WTC11 (cell line): Measurements from ENCODE around the gene FYN. TPM values are rescaled to one million over a fixed set of nuclear protein-coding genes. Genes with fewer than 3 reads are reported as not detected.

ENCODE experiments used
- ATAC-seq: fragments of 200-7000 bp; cut with Tn5 transposase; 2 replicates; pipeline ENCODE4 v1.10.0; 2021; ENCODE audit warnings: mild to moderate bottlenecking, moderate library complexity
- CTCF ChIA-PET: fragments of 300-600 bp; sonication (Branson Sonifier 250); formaldehyde crosslinking; loops from one replicate; lab custom pipeline; 2021; ENCODE audit warnings: antibody characterized with exemption; lab: Charles Lee
- POLR2A ChIA-PET: fragments of 350-600 bp; sonication (Branson Sonifier 250); formaldehyde crosslinking; loops from one replicate; lab custom pipeline; 2021; ENCODE audit warnings: antibody characterized with exemption; lab: Charles Lee
- DNase-seq: peaks from one replicate; pipeline ENCODE4 v3.0.0; 2021; ENCODE audit warnings: low spot score
- H3K27ac Mint-ChIP-seq: 2 replicates; pipeline ENCODE4 v1.8.0; 2021; ENCODE audit warnings: mixed read lengths
- H3K27me3 Mint-ChIP-seq: 2 replicates; pipeline ENCODE4 v1.8.0; 2021; ENCODE audit warnings: low read depth, mild to moderate bottlenecking, moderate library complexity, mixed read lengths
- H3K36me3 Mint-ChIP-seq: 2 replicates; pipeline ENCODE4 v1.8.0; 2021; ENCODE audit warnings: mixed read lengths
- H3K4me1 Mint-ChIP-seq: 2 replicates; pipeline ENCODE4 v1.8.0; 2022; ENCODE audit warnings: mixed read lengths
- H3K4me3 Mint-ChIP-seq: 2 replicates; pipeline ENCODE4 v1.8.0; 2021; ENCODE audit warnings: mild to moderate bottlenecking, moderate library complexity, mixed read lengths
- H3K9me3 Mint-ChIP-seq: 2 replicates; pipeline ENCODE4 v1.8.0; 2021; ENCODE audit warnings: mixed read lengths
- CDX4 ChIP-seq: fragments of 250-450 bp; sonication (Bioruptor Pico); IDR thresholded peaks from 2 replicates; pipeline ENCODE4 v1.9.0; 2021; ENCODE audit warnings: moderate library complexity, mild to moderate bottlenecking, inconsistent platforms, borderline replicate concordance
- ELF4 ChIP-seq: sonication (generic); formaldehyde crosslinking; IDR thresholded peaks from 2 replicates; pipeline ENCODE4 v1.8.1; 2022; ENCODE audit warnings: low read depth, mild to moderate bottlenecking, moderate library complexity, missing genetic modification reagents
- EMX1 ChIP-seq: fragments of 250-450 bp; sonication (Bioruptor Pico); IDR thresholded peaks from 2 replicates; pipeline ENCODE4 v1.8.0; 2021; ENCODE audit warnings: mild to moderate bottlenecking
- ERG ChIP-seq: fragments of 250-450 bp; sonication (Bioruptor Pico); IDR thresholded peaks from 2 replicates; pipeline ENCODE4 v1.8.0; 2021; ENCODE audit warnings: mild to moderate bottlenecking
- GABPB1 ChIP-seq: sonication (generic); formaldehyde crosslinking; IDR thresholded peaks from 2 replicates; pipeline ENCODE4 v1.8.1; 2023; ENCODE audit warnings: mild to moderate bottlenecking, missing genetic modification reagents
- HMGA2 ChIP-seq: fragments of 250-450 bp; sonication (Bioruptor Pico); IDR thresholded peaks from 2 replicates; pipeline ENCODE4 v1.4.0; 2021; ENCODE audit warnings: mild to moderate bottlenecking, moderate library complexity
- MYBL2 ChIP-seq: sonication (generic); formaldehyde crosslinking; IDR thresholded peaks from 2 replicates; pipeline ENCODE4 v1.8.1; 2023; ENCODE audit warnings: mild to moderate bottlenecking, moderate library complexity, missing genetic modification reagents
- NFE2L1 ChIP-seq: sonication (generic); formaldehyde crosslinking; IDR thresholded peaks from 2 replicates; pipeline ENCODE4 v1.8.1; 2023; ENCODE audit warnings: missing genetic modification reagents
- NR2C2 ChIP-seq: sonication (generic); formaldehyde crosslinking; IDR thresholded peaks from 2 replicates; pipeline ENCODE4 v1.8.0; 2022; ENCODE audit warnings: mild to moderate bottlenecking, missing genetic modification reagents
- SMAD3 ChIP-seq: sonication (generic); formaldehyde crosslinking; IDR thresholded peaks from 2 replicates; pipeline ENCODE4 v1.8.0; 2022; ENCODE audit warnings: missing genetic modification reagents, mild to moderate bottlenecking, borderline replicate concordance
- TCF7 ChIP-seq: sonication (generic); formaldehyde crosslinking; IDR thresholded peaks from 2 replicates; pipeline ENCODE4 v1.8.0; 2022; ENCODE audit warnings: mild to moderate bottlenecking, low read depth, missing genetic modification reagents, moderate library complexity
- TEAD1 ChIP-seq: sonication (generic); formaldehyde crosslinking; IDR thresholded peaks from 2 replicates; pipeline ENCODE4 v1.8.0; 2022; ENCODE audit warnings: mild to moderate bottlenecking, missing genetic modification reagents
- TP53 ChIP-seq: sonication (generic); formaldehyde crosslinking; IDR thresholded peaks from 2 replicates; pipeline ENCODE4 v1.8.1; 2023; ENCODE audit warnings: mild to moderate bottlenecking, missing genetic modification reagents
- USF1 ChIP-seq: sonication (generic); formaldehyde crosslinking; IDR thresholded peaks from 2 replicates; pipeline ENCODE4 v1.8.0; 2022; ENCODE audit warnings: mild to moderate bottlenecking, missing genetic modification reagents
- ZNF396 ChIP-seq: fragments of 250-450 bp; sonication (Bioruptor Pico); IDR thresholded peaks from 2 replicates; pipeline ENCODE4 v1.8.0; 2021; ENCODE audit warnings: mild to moderate bottlenecking, moderate library complexity, borderline replicate concordance
- ZNF416 ChIP-seq: fragments of 250-450 bp; sonication (Bioruptor Pico); IDR thresholded peaks from 2 replicates; pipeline ENCODE4 v1.9.0; 2021; ENCODE audit warnings: mild to moderate bottlenecking, inconsistent platforms
- ZNF425 ChIP-seq: fragments of 250-450 bp; sonication (Bioruptor Pico); conservative IDR thresholded peaks from 2 replicates; pipeline ENCODE4 v1.9.0; 2021; ENCODE audit warnings: mild to moderate bottlenecking
- total RNA-seq: library from RNA; stranded (reverse); gene quantifications from 3 replicates; pipeline ENCODE4 v1.2.3, GENCODE V29; 2021
- TF ChIP-seq, protein P1 (sequence below): sonication (generic); formaldehyde crosslinking; IDR thresholded peaks from 2 replicates; pipeline ENCODE4 v1.8.1; 2022; ENCODE audit warnings: low read depth, mild to moderate bottlenecking, moderate library complexity, missing genetic modification reagents, borderline replicate concordance
- TF ChIP-seq, protein P2 (sequence below): sonication (generic); formaldehyde crosslinking; IDR thresholded peaks from 2 replicates; pipeline ENCODE4 v1.8.0; 2022; ENCODE audit warnings: mild to moderate bottlenecking, missing genetic modification reagents
- TF ChIP-seq, protein P3 (sequence below): sonication (generic); formaldehyde crosslinking; IDR thresholded peaks from 2 replicates; pipeline ENCODE4 v1.8.1; 2022; ENCODE audit warnings: missing genetic modification reagents, borderline replicate concordance
- TF ChIP-seq, protein P4 (sequence below): sonication (generic); formaldehyde crosslinking; IDR thresholded peaks from 2 replicates; pipeline ENCODE4 v1.8.1; 2022; ENCODE audit warnings: mild to moderate bottlenecking, moderate library complexity, missing genetic modification reagents
- TF ChIP-seq, protein P5 (sequence below): sonication (generic); formaldehyde crosslinking; IDR thresholded peaks from 2 replicates; pipeline ENCODE4 v1.8.0; 2023; ENCODE audit warnings: mild to moderate bottlenecking, missing genetic modification reagents

FYN gene
- total RNA-seq, 1 experiment from 2014 or later = 63.9 TPM

- H3K4me1 Mint-ChIP-seq = no peaks in the 10 kb centered on the region
- no peaks in the 10 kb centered on the region for H3K27me3 Mint-ChIP-seq
- no peak overlapping the region for H3K4me3 Mint-ChIP-seq
- ChIA-PET POLR2A (no interaction called here), CTCF (interaction anchor here (1.2 to 1.9 kb wide), 2 partner anchors 18 to 338 kb away, joined by 4 to 6 read pairs; no protein-coding TSS in a partner anchor)
- no peak overlapping the region for H3K27ac Mint-ChIP-seq
- H3K36me3 Mint-ChIP-seq = peaks cover 9% of the 10 kb centered on the region
- TF ChIP-seq, protein P1, sequence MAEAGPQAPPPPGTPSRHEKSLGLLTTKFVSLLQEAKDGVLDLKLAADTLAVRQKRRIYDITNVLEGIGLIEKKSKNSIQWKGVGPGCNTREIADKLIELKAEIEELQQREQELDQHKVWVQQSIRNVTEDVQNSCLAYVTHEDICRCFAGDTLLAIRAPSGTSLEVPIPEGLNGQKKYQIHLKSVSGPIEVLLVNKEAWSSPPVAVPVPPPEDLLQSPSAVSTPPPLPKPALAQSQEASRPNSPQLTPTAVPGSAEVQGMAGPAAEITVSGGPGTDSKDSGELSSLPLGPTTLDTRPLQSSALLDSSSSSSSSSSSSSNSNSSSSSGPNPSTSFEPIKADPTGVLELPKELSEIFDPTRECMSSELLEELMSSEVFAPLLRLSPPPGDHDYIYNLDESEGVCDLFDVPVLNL (CRISPR knock-in tag) = no peak
- TF ChIP-seq USF1 (CRISPR knock-in tag) = no peak
- TF ChIP-seq TCF7 (CRISPR knock-in tag) = no peak
- TF ChIP-seq, protein P2, sequence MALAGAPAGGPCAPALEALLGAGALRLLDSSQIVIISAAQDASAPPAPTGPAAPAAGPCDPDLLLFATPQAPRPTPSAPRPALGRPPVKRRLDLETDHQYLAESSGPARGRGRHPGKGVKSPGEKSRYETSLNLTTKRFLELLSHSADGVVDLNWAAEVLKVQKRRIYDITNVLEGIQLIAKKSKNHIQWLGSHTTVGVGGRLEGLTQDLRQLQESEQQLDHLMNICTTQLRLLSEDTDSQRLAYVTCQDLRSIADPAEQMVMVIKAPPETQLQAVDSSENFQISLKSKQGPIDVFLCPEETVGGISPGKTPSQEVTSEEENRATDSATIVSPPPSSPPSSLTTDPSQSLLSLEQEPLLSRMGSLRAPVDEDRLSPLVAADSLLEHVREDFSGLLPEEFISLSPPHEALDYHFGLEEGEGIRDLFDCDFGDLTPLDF (CRISPR knock-in tag) = no peak
- TF ChIP-seq, protein P3, sequence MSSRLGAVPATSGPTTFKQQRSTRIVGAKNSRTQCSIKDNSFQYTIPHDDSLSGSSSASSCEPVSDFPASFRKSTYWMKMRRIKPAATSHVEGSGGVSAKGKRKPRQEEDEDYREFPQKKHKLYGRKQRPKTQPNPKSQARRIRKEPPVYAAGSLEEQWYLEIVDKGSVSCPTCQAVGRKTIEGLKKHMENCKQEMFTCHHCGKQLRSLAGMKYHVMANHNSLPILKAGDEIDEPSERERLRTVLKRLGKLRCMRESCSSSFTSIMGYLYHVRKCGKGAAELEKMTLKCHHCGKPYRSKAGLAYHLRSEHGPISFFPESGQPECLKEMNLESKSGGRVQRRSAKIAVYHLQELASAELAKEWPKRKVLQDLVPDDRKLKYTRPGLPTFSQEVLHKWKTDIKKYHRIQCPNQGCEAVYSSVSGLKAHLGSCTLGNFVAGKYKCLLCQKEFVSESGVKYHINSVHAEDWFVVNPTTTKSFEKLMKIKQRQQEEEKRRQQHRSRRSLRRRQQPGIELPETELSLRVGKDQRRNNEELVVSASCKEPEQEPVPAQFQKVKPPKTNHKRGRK (CRISPR knock-in tag) = no peak
- no peak for TF ChIP-seq ZNF416 (CRISPR knock-in tag)
- TF ChIP-seq, protein P4, sequence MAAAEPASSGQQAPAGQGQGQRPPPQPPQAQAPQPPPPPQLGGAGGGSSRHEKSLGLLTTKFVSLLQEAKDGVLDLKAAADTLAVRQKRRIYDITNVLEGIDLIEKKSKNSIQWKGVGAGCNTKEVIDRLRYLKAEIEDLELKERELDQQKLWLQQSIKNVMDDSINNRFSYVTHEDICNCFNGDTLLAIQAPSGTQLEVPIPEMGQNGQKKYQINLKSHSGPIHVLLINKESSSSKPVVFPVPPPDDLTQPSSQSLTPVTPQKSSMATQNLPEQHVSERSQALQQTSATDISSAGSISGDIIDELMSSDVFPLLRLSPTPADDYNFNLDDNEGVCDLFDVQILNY (CRISPR knock-in tag) = no peak
- no peak for TF ChIP-seq HMGA2 (CRISPR knock-in tag)
- no peak for TF ChIP-seq SMAD3 (CRISPR knock-in tag)
- TF ChIP-seq EMX1 (CRISPR knock-in tag) = no peak
- TF ChIP-seq ELF4 = no peak
- TF ChIP-seq GABPB1 = no peak
- TF ChIP-seq MYBL2 (CRISPR knock-in tag) = no peak
- ATAC-seq = no peak
- no peak for DNase-seq
- no peaks in the 10 kb centered on the region for H3K9me3 Mint-ChIP-seq
These were observed 169.5 kb downstream of the FYN start for GRCh38 chr6:111703723-111704122.

DNA sequence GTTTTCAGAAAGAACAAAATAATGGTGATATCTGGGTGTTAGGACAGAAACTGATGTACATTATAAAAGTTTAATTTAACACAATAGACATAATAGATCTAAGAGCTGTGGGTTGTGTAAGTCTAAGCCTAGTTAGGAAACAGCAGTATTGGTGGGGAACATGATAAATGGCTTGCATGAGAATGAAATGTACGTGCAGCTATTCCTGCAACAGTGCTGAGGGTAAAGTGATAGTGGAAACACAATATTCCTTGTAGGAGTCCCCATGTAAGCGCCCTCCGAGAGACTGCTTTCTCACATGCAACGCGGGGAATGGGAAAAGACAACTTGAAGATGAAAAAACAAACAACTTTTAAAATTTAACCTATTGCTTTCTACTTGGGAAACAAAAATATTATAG is 171.0 kb downstream of the FYN start:
- Mint-ChIP-seq H3K9me3 (no peaks in the 10 kb centered on the region), H3K27ac (no peak overlapping the region), H3K27me3 (no peaks in the 10 kb centered on the region), H3K4me1 (no peaks in the 10 kb centered on the region), H3K36me3 (peaks cover 9% of the 10 kb centered on the region), H3K4me3 (no peak overlapping the region)
- ChIA-PET POLR2A (no interaction called here), CTCF (no interaction called here)
- no peak for ATAC-seq
- DNase-seq = no peak
- TF ChIP-seq NR2C2 (CRISPR knock-in tag) (no peak), TP53 (CRISPR knock-in tag) (no peak), CDX4 (CRISPR knock-in tag) (no peak), ERG (CRISPR knock-in tag) (no peak), ZNF396 (CRISPR knock-in tag) (no peak), TEAD1 (CRISPR knock-in tag) (no peak), NFE2L1 (CRISPR knock-in tag) (no peak), ELF4 (no peak), ZNF425 (CRISPR knock-in tag) (no peak)
- TF ChIP-seq, protein P5, sequence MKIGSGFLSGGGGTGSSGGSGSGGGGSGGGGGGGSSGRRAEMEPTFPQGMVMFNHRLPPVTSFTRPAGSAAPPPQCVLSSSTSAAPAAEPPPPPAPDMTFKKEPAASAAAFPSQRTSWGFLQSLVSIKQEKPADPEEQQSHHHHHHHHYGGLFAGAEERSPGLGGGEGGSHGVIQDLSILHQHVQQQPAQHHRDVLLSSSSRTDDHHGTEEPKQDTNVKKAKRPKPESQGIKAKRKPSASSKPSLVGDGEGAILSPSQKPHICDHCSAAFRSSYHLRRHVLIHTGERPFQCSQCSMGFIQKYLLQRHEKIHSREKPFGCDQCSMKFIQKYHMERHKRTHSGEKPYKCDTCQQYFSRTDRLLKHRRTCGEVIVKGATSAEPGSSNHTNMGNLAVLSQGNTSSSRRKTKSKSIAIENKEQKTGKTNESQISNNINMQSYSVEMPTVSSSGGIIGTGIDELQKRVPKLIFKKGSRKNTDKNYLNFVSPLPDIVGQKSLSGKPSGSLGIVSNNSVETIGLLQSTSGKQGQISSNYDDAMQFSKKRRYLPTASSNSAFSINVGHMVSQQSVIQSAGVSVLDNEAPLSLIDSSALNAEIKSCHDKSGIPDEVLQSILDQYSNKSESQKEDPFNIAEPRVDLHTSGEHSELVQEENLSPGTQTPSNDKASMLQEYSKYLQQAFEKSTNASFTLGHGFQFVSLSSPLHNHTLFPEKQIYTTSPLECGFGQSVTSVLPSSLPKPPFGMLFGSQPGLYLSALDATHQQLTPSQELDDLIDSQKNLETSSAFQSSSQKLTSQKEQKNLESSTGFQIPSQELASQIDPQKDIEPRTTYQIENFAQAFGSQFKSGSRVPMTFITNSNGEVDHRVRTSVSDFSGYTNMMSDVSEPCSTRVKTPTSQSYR (CRISPR knock-in tag) = no peak
- TF ChIP-seq, protein P2 (CRISPR knock-in tag) = no peak
